ENCODE results near the gene TBKBP1. TPM values are rescaled to one million over a fixed set of nuclear protein-coding genes. Genes with fewer than 3 reads are reported as not detected.

Gene TBKBP1
- total RNA-seq, 2 donors from 2014 or later = 14.5 to 22.9 TPM

- Histone ChIP-seq H3K9ac (ENCODE audit: extremely low read depth, low read length, poor library complexity, severe bottlenecking) (no peak overlapping the region), H3K27me3 (ENCODE audit: control insufficient read depth, insufficient read depth, low read length, poor library complexity, severe bottlenecking) (no peaks in the 10 kb centered on the region), H3K4me3 (ENCODE audit: low read length) (peak overlapping the region; percentile 99), H3K36me3 (ENCODE audit: control insufficient read depth, insufficient read depth, low read length) (peaks cover 53% of the 10 kb centered on the region), H3K4me1 (ENCODE audit: control insufficient read depth, insufficient read depth, low read length) (peaks cover 8% of the 10 kb centered on the region), H3K27ac (ENCODE audit: low read depth, low read length) (no peak overlapping the region), H3K9me3 (ENCODE audit: control insufficient read depth, low read length) (no peaks in the 10 kb centered on the region)
- DNase-seq = no peak
- peak overlapping the region; percentile 82 for H3K27ac Mint-ChIP-seq
- WGBS, 2 experiments (ENCODE audit: insufficient coverage in 1 of 2, insufficient read length in 1 of 2) = 88 to 100% methylated on average over 1 to 2 of the region's 2 CpGs
- peak overlapping the region; percentile 88 for H3K4me3 Mint-ChIP-seq
- TF ChIP-seq CTCF (conservative IDR thresholded peaks at IDR 0.05) = no peak
- H3K9me3 Mint-ChIP-seq = no peaks in the 10 kb centered on the region
- H3K27me3 Mint-ChIP-seq (ENCODE audit: insufficient read depth) = no peaks in the 10 kb centered on the region
- peaks cover 24% of the 10 kb centered on the region for H3K4me1 Mint-ChIP-seq
- H3K36me3 Mint-ChIP-seq (ENCODE audit: low read depth) = peaks cover 53% of the 10 kb centered on the region
Measured at GRCh38 chr17:47651704-47652103, 42.3 kb upstream of the TBKBP1 start.

- TF ChIP-seq CTCF (conservative IDR thresholded peaks at IDR 0.05) = no peak
- H3K27ac ChIP-seq (ENCODE audit: low read depth, low read length) = no peak overlapping the region
- peaks cover 8% of the 10 kb centered on the region for H3K4me1 ChIP-seq (ENCODE audit: control insufficient read depth, insufficient read depth, low read length)
- peaks cover 62% of the 10 kb centered on the region for H3K36me3 Mint-ChIP-seq (ENCODE audit: low read depth)
- H3K9me3 Mint-ChIP-seq = no peaks in the 10 kb centered on the region
- no peaks in the 10 kb centered on the region for H3K27me3 ChIP-seq (ENCODE audit: control insufficient read depth, insufficient read depth, low read length, poor library complexity, severe bottlenecking)
- H3K4me1 Mint-ChIP-seq = peaks cover 24% of the 10 kb centered on the region
- H3K9me3 ChIP-seq (ENCODE audit: control insufficient read depth, low read length) = no peaks in the 10 kb centered on the region
- H3K9ac ChIP-seq (ENCODE audit: extremely low read depth, low read length, poor library complexity, severe bottlenecking) = no peak overlapping the region
- WGBS, 2 experiments (ENCODE audit: insufficient coverage in 1 of 2, insufficient read length in 1 of 2) = 90 to 94% methylated on average over 4 to 6 of the region's 6 CpGs
- DNase-seq = peak; percentile 64
- peak overlapping the region; percentile 99 for H3K4me3 ChIP-seq (ENCODE audit: low read length)
- no peaks in the 10 kb centered on the region for H3K27me3 Mint-ChIP-seq (ENCODE audit: insufficient read depth)
- peak overlapping the region; percentile 74 for H3K27ac Mint-ChIP-seq
- peaks cover 62% of the 10 kb centered on the region for H3K36me3 ChIP-seq (ENCODE audit: control insufficient read depth, insufficient read depth, low read length)
- H3K4me3 Mint-ChIP-seq = peak overlapping the region; percentile 88
Measured at GRCh38 chr17:47652570-47652969, 41.4 kb upstream of the TBKBP1 start.

GRCh38 chr17:47653442-47653841, 40.5 kb upstream of the TBKBP1 start:
- Histone ChIP-seq H3K36me3 (ENCODE audit: control insufficient read depth, insufficient read depth, low read length) (peaks cover 71% of the 10 kb centered on the region), H3K27me3 (ENCODE audit: control insufficient read depth, insufficient read depth, low read length, poor library complexity, severe bottlenecking) (no peaks in the 10 kb centered on the region), H3K27ac (ENCODE audit: low read depth, low read length) (no peak overlapping the region), H3K4me1 (ENCODE audit: control insufficient read depth, insufficient read depth, low read length) (peaks cover 8% of the 10 kb centered on the region), H3K9ac (ENCODE audit: extremely low read depth, low read length, poor library complexity, severe bottlenecking) (no peak overlapping the region), H3K4me3 (ENCODE audit: low read length) (peak overlapping the region; percentile 44), H3K9me3 (ENCODE audit: control insufficient read depth, low read length) (no peaks in the 10 kb centered on the region)
- Mint-ChIP-seq H3K4me3 (no peak overlapping the region), H3K4me1 (peaks cover 24% of the 10 kb centered on the region), H3K27me3 (ENCODE audit: insufficient read depth) (no peaks in the 10 kb centered on the region), H3K27ac (no peak overlapping the region), H3K9me3 (no peaks in the 10 kb centered on the region), H3K36me3 (ENCODE audit: low read depth) (peaks cover 69% of the 10 kb centered on the region)
- 67% methylated on average over 2 of the region's 2 CpGs; no CpG with 5 or more reads in 1 of the 2 experiments for WGBS, 2 experiments (ENCODE audit: insufficient coverage in 1 of 2, insufficient read length in 1 of 2)
- DNase-seq = no peak
- TF ChIP-seq CTCF (conservative IDR thresholded peaks at IDR 0.05) = no peak

Measured in endodermal cell (in vitro differentiated cells).